MCF 10A (cell line): ENCODE results near the gene ISM2. TPM values are rescaled to one million over a fixed set of nuclear protein-coding genes. Genes with fewer than 3 reads are reported as not detected.

ENCODE experiments used
- BruUV-seq: library from RNA; stranded (reverse); fragments of 400-500 nt; replicated peaks from 2 replicates; lab custom pipeline; 2021; lab: Mats Ljungman, UMichigan
- CTCF ChIA-PET: fragments of 300-600 bp; sonication (Branson Sonifier 250); formaldehyde crosslinking; extraction: SDS; loops from one replicate; lab custom pipeline; 2021; ENCODE audit warnings: antibody characterized with exemption, inconsistent platforms; lab: Yijun Ruan, JAX
- POLR2A ChIA-PET: fragments of 300-600, 350-650 bp; sonication (Branson Sonifier 250); formaldehyde crosslinking; extraction: SDS; loops from one replicate; lab custom pipeline; 2020; ENCODE audit warnings: antibody characterized with exemption, inconsistent platforms; lab: Yijun Ruan, JAX
- DNase-seq: peaks from one replicate; pipeline ENCODE4 v3.0.0-alpha.2; 2018; ENCODE audit not compliant: unreplicated experiment
- H3K27ac Mint-ChIP-seq: one replicate; pipeline ENCODE4 v1.8.0; 2022; ENCODE audit warnings: mild to moderate bottlenecking, low read depth, mixed read lengths; ENCODE audit not compliant: unreplicated experiment
- H3K27me3 Mint-ChIP-seq: one replicate; pipeline ENCODE4 v1.8.0; 2022; ENCODE audit warnings: mixed read lengths; ENCODE audit not compliant: insufficient read depth, unreplicated experiment
- H3K36me3 Mint-ChIP-seq: one replicate; pipeline ENCODE4 v1.8.0; 2022; ENCODE audit warnings: mild to moderate bottlenecking, moderate library complexity, mixed read lengths; ENCODE audit not compliant: insufficient read depth, unreplicated experiment
- H3K4me1 Mint-ChIP-seq: one replicate; pipeline ENCODE4 v1.8.0; 2022; ENCODE audit warnings: mixed read lengths; ENCODE audit not compliant: insufficient read depth, unreplicated experiment
- H3K4me3 Mint-ChIP-seq: one replicate; pipeline ENCODE4 v1.8.0; 2022; ENCODE audit warnings: mild to moderate bottlenecking, moderate library complexity, mixed read lengths; ENCODE audit not compliant: unreplicated experiment
- H3K9me3 Mint-ChIP-seq: one replicate; pipeline ENCODE4 v1.8.0; 2022; ENCODE audit warnings: mixed read lengths; ENCODE audit not compliant: unreplicated experiment
- intact Hi-C: fragments of 100-400 bp; cut with micrococcal nuclease; formaldehyde crosslinking; loops from 2 replicates; pipeline ENCODE4 v1.14.1; 2022
- total RNA-seq: library from RNA; stranded (reverse); gene quantifications from 2 replicates; pipeline ENCODE4 v1.2.3, GENCODE V29; 2022
- TF ChIP-seq, protein P1 (sequence below): fragments of 200-600 bp; IDR thresholded peaks from one replicate; pipeline ENCODE4 v1.8.0; 2022; ENCODE audit warnings: antibody characterized with exemption, mild to moderate bottlenecking; ENCODE audit not compliant: unreplicated experiment

The ISM2 gene
- total RNA-seq, 1 experiment from 2014 or later, result not detected

GRCh38 chr14:77458249-77458950 is 40.2 kb downstream of the ISM2 start:
- Mint-ChIP-seq H3K36me3 (peaks cover 51% of the 10 kb centered on the region), H3K4me3 (peak overlapping the region; percentile 96), H3K27me3 (no peaks in the 10 kb centered on the region), H3K9me3 (no peaks in the 10 kb centered on the region), H3K4me1 (peaks cover 14% of the 10 kb centered on the region), H3K27ac (peak overlapping the region; percentile 95)
- DNase-seq, result peak; percentile 37
- BruUV-seq, result TSS peak; percentile 34
- CTCF ChIA-PET, result interaction anchor here (0.6 to 6.2 kb wide), 23 partner anchors 7 to 306 kb away, joined by 3 to 74 read pairs (median 4); partner anchors contain the start of genes ALKBH1 and SLIRP
- POLR2A ChIA-PET, result interaction anchor here (0.5 to 3.4 kb wide), 22 partner anchors 9 to 566 kb away, joined by 3 to 29 read pairs (median 4); partner anchors contain the start of genes ALKBH1, GSTZ1, POMT2 and SAMD15
- TF ChIP-seq, protein P1, sequence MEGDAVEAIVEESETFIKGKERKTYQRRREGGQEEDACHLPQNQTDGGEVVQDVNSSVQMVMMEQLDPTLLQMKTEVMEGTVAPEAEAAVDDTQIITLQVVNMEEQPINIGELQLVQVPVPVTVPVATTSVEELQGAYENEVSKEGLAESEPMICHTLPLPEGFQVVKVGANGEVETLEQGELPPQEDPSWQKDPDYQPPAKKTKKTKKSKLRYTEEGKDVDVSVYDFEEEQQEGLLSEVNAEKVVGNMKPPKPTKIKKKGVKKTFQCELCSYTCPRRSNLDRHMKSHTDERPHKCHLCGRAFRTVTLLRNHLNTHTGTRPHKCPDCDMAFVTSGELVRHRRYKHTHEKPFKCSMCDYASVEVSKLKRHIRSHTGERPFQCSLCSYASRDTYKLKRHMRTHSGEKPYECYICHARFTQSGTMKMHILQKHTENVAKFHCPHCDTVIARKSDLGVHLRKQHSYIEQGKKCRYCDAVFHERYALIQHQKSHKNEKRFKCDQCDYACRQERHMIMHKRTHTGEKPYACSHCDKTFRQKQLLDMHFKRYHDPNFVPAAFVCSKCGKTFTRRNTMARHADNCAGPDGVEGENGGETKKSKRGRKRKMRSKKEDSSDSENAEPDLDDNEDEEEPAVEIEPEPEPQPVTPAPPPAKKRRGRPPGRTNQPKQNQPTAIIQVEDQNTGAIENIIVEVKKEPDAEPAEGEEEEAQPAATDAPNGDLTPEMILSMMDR, result no peak
- intact Hi-C loops, result loop anchor here (5.0 kb wide), 3 partner anchors 136 to 306 kb away; partner anchors contain the start of genes GSTZ1 and POMT2

DNA sequence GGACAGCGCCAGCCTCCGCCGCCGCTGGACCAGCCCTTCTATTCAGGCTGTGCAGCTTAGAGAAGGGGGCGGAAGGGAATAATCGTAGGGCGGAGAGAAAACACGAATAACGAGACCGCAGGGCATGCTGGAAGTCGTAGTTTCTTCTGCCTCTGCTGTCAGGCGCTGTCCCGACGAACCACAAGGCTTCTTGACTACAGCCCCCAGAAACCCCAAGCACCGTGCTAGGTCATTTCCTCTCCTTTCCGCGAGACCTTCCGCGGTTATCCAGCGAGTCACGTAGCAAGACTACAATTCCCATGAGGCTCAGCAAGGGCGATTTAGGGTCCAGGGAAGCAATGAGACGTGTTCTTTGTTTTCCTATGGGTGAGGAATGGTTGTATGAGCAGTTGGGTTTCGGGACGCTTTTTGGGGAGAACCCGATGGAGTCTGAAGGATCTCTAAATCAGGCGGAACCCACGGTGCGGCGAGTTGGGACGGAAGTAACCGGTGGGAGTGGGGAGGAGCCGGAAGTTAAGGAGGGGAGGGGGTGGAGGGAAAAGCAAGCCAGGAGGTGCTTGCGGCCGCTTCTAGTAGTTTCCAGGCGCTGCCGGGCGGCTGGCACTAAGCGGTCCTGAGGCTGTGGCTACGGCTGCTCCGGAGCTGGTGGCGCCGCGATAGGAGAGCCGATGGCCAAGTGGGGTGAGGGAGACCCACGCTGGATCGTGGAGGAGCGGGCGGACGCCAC is 40.9 kb downstream of the ISM2 start, which contains the start of the genes AHSA1 and VIPAS39:
Gene AHSA1 (plus strand): TSS at position 572 of the 727 bp plus-strand sequence. CDS start 97 bp downstream, at position 669.
Gene VIPAS39 (minus strand): TSS at position 80 of the 727 bp plus-strand sequence. CDS start 3,499 bp downstream, outside the sequence.
- TF ChIP-seq, protein P1, result no peak
- peak; percentile 99 for DNase-seq
- ChIA-PET CTCF (interaction anchor here (0.6 to 6.2 kb wide), 5 partner anchors 29 to 249 kb away, joined by 3 to 74 read pairs (median 3); no protein-coding TSS in a partner anchor), POLR2A (interaction anchor here (0.6 to 3.4 kb wide), 22 partner anchors 10 to 646 kb away, joined by 3 to 29 read pairs (median 5); partner anchors contain the start of genes ALKBH1, GSTZ1, POMT2 and SAMD15)
- Mint-ChIP-seq H3K4me3 (peak within 1 kb of the TSS; percentile 96), H3K9me3 (no peaks in the 10 kb centered on the region), H3K4me1 (peaks cover 14% of the 10 kb centered on the region), H3K27me3 (no peaks in the 10 kb centered on the region), H3K36me3 (peaks cover 52% of the 10 kb centered on the region), H3K27ac (peak within 1 kb of the TSS; percentile 95)
- BruUV-seq, result no TSS peak
- intact Hi-C loops, result loop anchor here (5.0 kb wide), 3 partner anchors 135 to 305 kb away; partner anchors contain the start of genes GSTZ1 and POMT2

DNA sequence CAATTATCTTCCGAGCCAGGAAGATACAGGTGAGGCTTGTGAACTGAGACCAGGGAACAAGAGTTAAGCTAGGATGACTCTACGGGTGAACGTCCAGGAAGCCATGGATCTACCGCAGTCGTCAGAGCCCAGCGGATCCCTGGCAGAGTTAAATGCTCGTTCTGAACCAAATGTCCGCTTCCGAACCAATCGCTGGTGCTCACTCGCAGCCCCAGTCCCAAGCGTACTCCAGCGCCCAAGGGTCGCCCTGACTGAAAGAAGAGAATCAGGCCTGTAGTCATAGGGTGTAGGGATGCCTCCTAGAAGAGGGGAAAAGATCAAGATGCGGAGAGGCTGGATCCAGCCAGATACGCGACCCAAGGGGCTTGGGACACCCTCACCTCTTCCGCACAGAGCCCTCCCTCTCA is 41.5 kb downstream of the ISM2 start:
- no peaks in the 10 kb centered on the region for H3K9me3 Mint-ChIP-seq
- peaks cover 52% of the 10 kb centered on the region for H3K36me3 Mint-ChIP-seq
- DNase-seq, result no peak
- peaks cover 14% of the 10 kb centered on the region for H3K4me1 Mint-ChIP-seq
- ChIA-PET POLR2A (interaction anchor here (0.6 to 3.4 kb wide), 16 partner anchors 11 to 645 kb away, joined by 3 to 29 read pairs (median 5); partner anchors contain the start of genes ALKBH1, GSTZ1, POMT2 and SAMD15), CTCF (interaction anchor here (0.8 to 6.2 kb wide), 2 partner anchors 28 to 92 kb away, joined by 3 to 74 read pairs; no protein-coding TSS in a partner anchor)
- BruUV-seq, result no TSS peak
- H3K27ac Mint-ChIP-seq, result peak overlapping the region; percentile 95
- H3K27me3 Mint-ChIP-seq, result no peaks in the 10 kb centered on the region
- H3K4me3 Mint-ChIP-seq, result peak overlapping the region; percentile 96
- TF ChIP-seq, protein P1, result no peak
- intact Hi-C loops, result loop anchor here (5.0 kb wide), 3 partner anchors 135 to 305 kb away; partner anchors contain the start of genes GSTZ1 and POMT2
